ENCODE results near the gene CMTM3.
"Not testable (repeated sequence)": the region's sequence is repeated elsewhere in the genome, so short reads cannot be mapped to it uniquely, and the experiment has no call there.

Gene CMTM3

DNA sequence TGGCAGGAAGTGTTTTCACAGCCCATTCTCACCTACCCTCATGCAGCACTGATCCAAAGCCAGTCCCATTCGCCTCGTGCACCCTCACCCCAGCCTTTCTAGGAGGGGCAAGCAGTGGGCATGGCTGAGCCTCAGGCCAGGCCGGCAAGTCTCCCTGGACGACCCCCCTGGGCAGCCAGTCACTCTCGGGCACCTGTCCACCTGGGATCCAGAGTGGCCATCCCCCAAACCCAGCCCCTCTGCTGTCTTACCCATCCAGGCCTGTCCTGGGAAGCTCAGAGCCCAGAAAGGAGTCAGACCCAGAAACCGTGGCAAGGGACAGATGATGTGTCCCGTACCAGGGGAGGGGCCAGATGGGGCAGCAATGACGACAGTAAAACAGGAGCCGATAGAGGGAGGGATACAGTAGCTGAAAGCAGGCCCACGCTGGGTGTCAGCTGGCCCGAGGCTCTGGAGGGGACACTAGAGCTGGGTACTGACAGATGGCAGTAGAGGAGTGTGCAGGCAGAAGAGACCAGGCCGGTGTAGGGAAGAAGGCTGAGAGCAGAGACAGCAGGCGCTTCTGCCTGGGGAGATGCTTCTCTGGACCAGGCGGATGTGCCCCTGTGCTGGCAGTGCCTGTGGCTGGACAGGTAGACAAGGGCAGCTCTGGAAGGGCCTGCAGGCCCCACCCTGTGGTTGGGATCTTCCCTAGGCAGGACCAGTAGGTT lies 5.8 kb downstream of the CMTM3 start:
- no peak for DNase-seq (ENCODE audit: low read depth)
- H3K4me3 ChIP-seq (replicated peaks; ENCODE audit: low read depth, low read length) = no peak overlapping the region
- TF ChIP-seq, protein P1, sequence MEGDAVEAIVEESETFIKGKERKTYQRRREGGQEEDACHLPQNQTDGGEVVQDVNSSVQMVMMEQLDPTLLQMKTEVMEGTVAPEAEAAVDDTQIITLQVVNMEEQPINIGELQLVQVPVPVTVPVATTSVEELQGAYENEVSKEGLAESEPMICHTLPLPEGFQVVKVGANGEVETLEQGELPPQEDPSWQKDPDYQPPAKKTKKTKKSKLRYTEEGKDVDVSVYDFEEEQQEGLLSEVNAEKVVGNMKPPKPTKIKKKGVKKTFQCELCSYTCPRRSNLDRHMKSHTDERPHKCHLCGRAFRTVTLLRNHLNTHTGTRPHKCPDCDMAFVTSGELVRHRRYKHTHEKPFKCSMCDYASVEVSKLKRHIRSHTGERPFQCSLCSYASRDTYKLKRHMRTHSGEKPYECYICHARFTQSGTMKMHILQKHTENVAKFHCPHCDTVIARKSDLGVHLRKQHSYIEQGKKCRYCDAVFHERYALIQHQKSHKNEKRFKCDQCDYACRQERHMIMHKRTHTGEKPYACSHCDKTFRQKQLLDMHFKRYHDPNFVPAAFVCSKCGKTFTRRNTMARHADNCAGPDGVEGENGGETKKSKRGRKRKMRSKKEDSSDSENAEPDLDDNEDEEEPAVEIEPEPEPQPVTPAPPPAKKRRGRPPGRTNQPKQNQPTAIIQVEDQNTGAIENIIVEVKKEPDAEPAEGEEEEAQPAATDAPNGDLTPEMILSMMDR (IDR thresholded peaks at IDR 0.05; ENCODE audit: low read length, missing control alignments) = no peak

DNA sequence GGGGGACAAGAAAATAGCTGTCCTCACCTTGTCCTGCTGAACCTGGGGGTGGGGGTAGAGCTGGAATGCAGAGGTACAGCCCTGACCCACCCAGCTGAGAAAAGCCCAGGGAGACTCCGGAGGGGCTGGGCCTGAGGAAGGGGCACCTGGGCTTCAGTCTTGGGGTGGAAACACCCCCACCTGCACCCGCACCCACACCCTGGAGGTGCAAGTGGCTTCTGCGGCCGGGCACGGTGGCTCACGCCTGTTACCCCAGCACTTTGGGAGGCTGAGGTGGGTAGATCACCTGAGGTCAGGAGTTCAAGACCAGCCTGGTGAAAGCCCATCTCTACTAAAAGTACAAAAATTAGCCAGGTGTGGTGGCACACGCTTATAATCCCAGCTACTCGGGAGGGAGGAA lies 7.4 kb downstream of the CMTM3 start:
- H3K4me3 ChIP-seq (replicated peaks; ENCODE audit: low read depth, low read length); DNase-seq (ENCODE audit: low read depth): not testable (repeated sequence)

- no peak for DNase-seq (ENCODE audit: low read depth)
- H3K4me3 ChIP-seq (replicated peaks; ENCODE audit: low read depth, low read length) = no peak overlapping the region
- TF ChIP-seq, protein P1 (IDR thresholded peaks at IDR 0.05; ENCODE audit: low read length, missing control alignments) = no peak
Observed at GRCh38 chr16:66612422-66612821, 7.9 kb downstream of the CMTM3 start.

DNA sequence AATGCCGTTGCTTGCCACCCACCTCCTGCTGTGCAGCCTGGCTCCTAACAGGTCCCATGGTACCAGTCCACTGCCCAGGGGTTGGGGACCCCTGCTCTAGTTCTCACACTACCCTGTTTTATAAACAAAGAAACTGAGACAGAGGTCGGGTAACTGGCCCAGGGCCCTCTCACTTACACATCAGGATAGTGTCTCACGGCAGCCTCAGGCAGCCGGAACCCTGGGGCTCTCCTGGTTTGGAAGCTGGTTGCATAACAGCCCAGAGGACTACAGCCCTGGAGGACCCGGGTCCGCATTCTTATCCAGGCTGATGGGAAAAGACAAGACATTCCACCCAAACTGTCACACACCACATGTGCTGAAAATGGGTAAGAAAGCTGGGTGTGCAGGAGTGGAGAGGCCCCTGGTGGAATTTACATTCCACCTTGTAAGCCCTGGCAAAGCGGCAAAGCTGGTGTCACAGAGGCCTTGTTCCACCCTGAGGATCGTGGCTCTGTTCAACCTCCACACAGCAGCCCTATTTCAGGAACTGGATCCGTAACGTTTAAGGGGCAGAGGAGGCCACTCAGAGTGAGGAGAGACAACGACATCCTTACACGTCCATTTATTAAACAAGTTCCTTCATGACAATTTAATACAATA lies 9.8 kb downstream of the CMTM3 start:
- DNase-seq (ENCODE audit: low read depth) = no peak
- TF ChIP-seq, protein P1 (IDR thresholded peaks at IDR 0.05; ENCODE audit: low read length, missing control alignments) = no peak
- H3K4me3 ChIP-seq (replicated peaks; ENCODE audit: low read depth, low read length) = no peak overlapping the region

DNA sequence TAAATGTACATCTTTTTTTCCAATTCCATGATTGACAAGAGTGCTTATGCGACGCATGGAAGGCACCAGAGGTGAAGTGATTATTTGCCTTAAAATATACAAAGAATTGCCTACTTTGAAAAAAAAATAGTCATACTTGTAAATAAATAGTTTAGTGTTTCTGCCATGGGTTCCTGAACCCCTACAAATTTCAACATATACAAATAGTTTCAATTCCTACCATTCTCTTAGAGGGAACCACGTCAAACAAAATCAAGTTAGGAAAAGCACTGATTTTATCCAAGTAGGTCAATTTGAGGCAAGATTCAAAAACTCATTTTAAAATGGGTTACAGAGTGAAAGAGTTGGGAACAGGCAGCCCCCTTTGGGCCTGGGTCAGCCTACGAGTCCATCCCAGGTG lies 11.7 kb downstream of the CMTM3 start:
- no peak for DNase-seq (ENCODE audit: low read depth)
- TF ChIP-seq, protein P1 (IDR thresholded peaks at IDR 0.05; ENCODE audit: low read length, missing control alignments) = no peak
- no peak overlapping the region for H3K4me3 ChIP-seq (replicated peaks; ENCODE audit: low read depth, low read length)

- TF ChIP-seq, protein P1 (IDR thresholded peaks at IDR 0.05; ENCODE audit: low read length, missing control alignments) = no peak
Observed at GRCh38 chr16:66616592-66616991, 12.1 kb downstream of the CMTM3 start.

GRCh38 chr16:66617010-66617434 lies 12.5 kb downstream of the CMTM3 start:
- H3K4me3 ChIP-seq (replicated peaks; ENCODE audit: low read depth, low read length) = no peak overlapping the region
- no peak for DNase-seq (ENCODE audit: low read depth)
- TF ChIP-seq, protein P1 (IDR thresholded peaks at IDR 0.05; ENCODE audit: low read length, missing control alignments) = no peak

More at GRCh38 chr16:66616592-66616991, 12.1 kb downstream of the CMTM3 start:
- H3K4me3 ChIP-seq (replicated peaks; ENCODE audit: low read depth, low read length) = no peak overlapping the region
- no peak for DNase-seq (ENCODE audit: low read depth)
